Tibial nerve (tissue), 4 donors: ENCODE measurements around the gene NHERF1.

Experiments used
- CTCF ChIP-seq, 5 experiments: fragments of 200-600 bp in 3 of 5; fragments of 450-650 bp in 2 of 5; sonication (generic) in 3 of 5; IDR thresholded peaks; one replicate each; pipeline ENCODE4 v1.5.1; 2016 to 2019; ENCODE audit warnings: antibody characterized with exemption in 5 of 5, mild to moderate bottlenecking in 3 of 5, moderate library complexity in 2 of 5
- EP300 ChIP-seq, 2 donors: sonication (generic); formaldehyde crosslinking; IDR thresholded peaks; one replicate each; pipeline ENCODE4 v1.6.1; 2017; ENCODE audit warnings: antibody characterized with exemption in 2 of 2, mild to moderate bottlenecking in 1 of 2
- POLR2A ChIP-seq, 2 donors: fragments of 450-650 bp; IDR thresholded peaks; one replicate each; pipeline ENCODE4 v1.6.1; 2017; ENCODE audit warnings: antibody characterized with exemption in 2 of 2, mild to moderate bottlenecking in 2 of 2, moderate library complexity in 2 of 2

- TF ChIP-seq EP300 (IDR thresholded peaks at IDR 0.05), result no peak
- no peak for TF ChIP-seq POLR2A (IDR thresholded peaks at IDR 0.05)
- TF ChIP-seq CTCF (IDR thresholded peaks at IDR 0.05), result no peak
These were observed 10.9 kb downstream of the NHERF1 start for GRCh38 chr17:74759243-74759801.
